Upper lobe of left lung (tissue), 6 donors: ENCODE measurements around the gene OLFML2B. TPM values are rescaled to one million over a fixed set of nuclear protein-coding genes. Genes with fewer than 3 reads are reported as not detected.

Experiments used
- ATAC-seq, 2 donors: fragments of 200-7000 bp; cut with Tn5 transposase; one replicate each; pipeline ENCODE4 v1.9.1; 2022; ENCODE audit warnings: mild to moderate bottlenecking in 2 of 2, moderate library complexity in 2 of 2; ENCODE audit not compliant: low FRiP score in 2 of 2
- DNase-seq, 2 donors: peaks; one replicate each; pipeline ENCODE4 v3.0.0-alpha.2; 2019 to 2020
- H3K27ac ChIP-seq, 4 donors: fragments of 200-600 bp; sonication (generic); one replicate each; pipeline ENCODE4 v1.5.1; 2016 to 2019
- H3K27me3 ChIP-seq, 4 donors: fragments of 200-600 bp; sonication (generic); one replicate each; pipeline ENCODE4 v1.5.1; 2017 to 2019
- H3K36me3 ChIP-seq, 4 donors: fragments of 200-600 bp; sonication (generic); one replicate each; pipeline ENCODE4 v1.5.1; 2016 to 2019
- H3K4me1 ChIP-seq, 4 donors: fragments of 200-600 bp; sonication (generic); one replicate each; pipeline ENCODE4 v1.5.1; 2018 to 2019
- H3K4me3 ChIP-seq, 4 donors: fragments of 200-600 bp; sonication (generic); one replicate each; pipeline ENCODE4 v1.5.1; 2017 to 2019; ENCODE audit warnings: mild to moderate bottlenecking in 2 of 4, moderate library complexity in 1 of 4
- H3K9me3 ChIP-seq, 4 donors: fragments of 200-600 bp; sonication (generic); one replicate each; pipeline ENCODE4 v1.5.1; 2018 to 2019
- CTCF ChIP-seq, 6 experiments: fragments of 450-650 bp in 4 of 6; fragments of 200-600 bp in 2 of 6; sonication (generic) in 2 of 6; IDR thresholded peaks; one replicate each; pipeline ENCODE4 v1.5.1; 2016 to 2019; ENCODE audit warnings: antibody characterized with exemption in 6 of 6
- EP300 ChIP-seq, 4 donors: sonication (generic); formaldehyde crosslinking; IDR thresholded peaks; one replicate each; pipeline ENCODE4 v1.5.1; 2017; ENCODE audit warnings: antibody characterized with exemption in 4 of 4, control low read depth in 2 of 4
- POLR2A ChIP-seq, 4 donors: fragments of 450-650 bp; IDR thresholded peaks; one replicate each; pipeline ENCODE4 v1.5.1; 2016 to 2017; ENCODE audit warnings: antibody characterized with exemption in 4 of 4, mild to moderate bottlenecking in 2 of 4
- POLR2AphosphoS5 ChIP-seq, 2 donors: sonication (generic); formaldehyde crosslinking; IDR thresholded peaks; one replicate each; pipeline ENCODE4 v1.5.1; 2017; ENCODE audit warnings: antibody characterized with exemption in 2 of 2
- WGBS, 2 donors: methylation state at CpG; one replicate each; pipeline ENCODE4 v1.1.5; 2017 to 2018; 5-methylcytosine and 5-hydroxymethylcytosine counted together
- total RNA-seq, 6 donors: library from RNA; depleted of rRNA in 4 of 6; stranded (reverse); fragments of >200 nt in 4 of 6; gene quantifications; one replicate each; pipeline versions ENCODE4 v1.1.0 to v1.2.1, GENCODE V29; 2016 to 2021
- donor health status: DM: no; HTN: no; CAD: no; lungs with moderate emphysema.
- donor health status: DM: no; HTN: yes; CAD: no; lungs with severe emphysema.

Gene OLFML2B
- total RNA-seq, 6 donors from 2014 or later = 5.1 to 51.3 (median 9.9) TPM

- no peak overlapping the region for H3K27ac ChIP-seq
- WGBS, 2 donors = 64 to 72% methylated on average over 6 to 9 of the region's 9 CpGs
- no peaks in the 10 kb centered on the region for H3K36me3 ChIP-seq
- no peak overlapping the region for H3K4me3 ChIP-seq
- H3K27me3 ChIP-seq = no peaks in the 10 kb centered on the region
- ATAC-seq = peak in 1 of 2 donors; percentile 68
- H3K9me3 ChIP-seq = no peaks in the 10 kb centered on the region
- H3K4me1 ChIP-seq = peaks cover 0 to 5% (median 2%) of the 10 kb centered on the region in 4 donors
- TF ChIP-seq POLR2A (IDR thresholded peaks at IDR 0.05) (no peak), CTCF (IDR thresholded peaks at IDR 0.05) (no peak), EP300 (IDR thresholded peaks at IDR 0.05) (no peak), POLR2AphosphoS5 (IDR thresholded peaks at IDR 0.05) (no peak)
- DNase-seq = no peak
Observed at GRCh38 chr1:161973924-161974845, 49.5 kb downstream of the OLFML2B start.

- WGBS, 2 donors = 76 to 80% methylated on average over 9 of the region's 9 CpGs
- ATAC-seq (no peak), DNase-seq (no peak)
- peaks cover 0 to 5% (median 2%) of the 10 kb centered on the region in 4 donors for H3K4me1 ChIP-seq
- H3K36me3 ChIP-seq = peaks cover 0 to under 1% (median 0%) of the 10 kb centered on the region in 4 donors
- no peaks in the 10 kb centered on the region for H3K27me3 ChIP-seq
- H3K9me3 ChIP-seq = no peaks in the 10 kb centered on the region
- no peak overlapping the region for H3K27ac ChIP-seq
- H3K4me3 ChIP-seq = no peak overlapping the region
- no peak for TF ChIP-seq POLR2AphosphoS5 (IDR thresholded peaks at IDR 0.05)
- no peak for TF ChIP-seq EP300 (IDR thresholded peaks at IDR 0.05)
- TF ChIP-seq POLR2A (IDR thresholded peaks at IDR 0.05) = no peak
- no peak for TF ChIP-seq CTCF (IDR thresholded peaks at IDR 0.05)
Observed at GRCh38 chr1:161972828-161973227, 50.8 kb downstream of the OLFML2B start.

- 51 to 70% methylated on average over 2 to 3 of the region's 3 CpGs for whole genome bisulfite sequencing, 2 donors
- Histone ChIP-seq H3K4me3 (no peak overlapping the region), H3K4me1 (peaks cover 0 to 5% (median 2%) of the 10 kb centered on the region in 4 donors), H3K27ac (no peak overlapping the region), H3K9me3 (no peaks in the 10 kb centered on the region), H3K36me3 (peaks cover 0 to 12% (median 0%) of the 10 kb centered on the region in 4 donors), H3K27me3 (no peaks in the 10 kb centered on the region)
- DNase-seq (peak in 1 of 2 donors; percentile 29), ATAC-seq (no peak)
- TF ChIP-seq EP300 (IDR thresholded peaks at IDR 0.05) = no peak
- no peak for TF ChIP-seq POLR2A (IDR thresholded peaks at IDR 0.05)
- TF ChIP-seq CTCF (IDR thresholded peaks at IDR 0.05) = no peak
- TF ChIP-seq POLR2AphosphoS5 (IDR thresholded peaks at IDR 0.05) = no peak
Observed at GRCh38 chr1:161970633-161971032, 53.0 kb downstream of the OLFML2B start.

- TF ChIP-seq EP300 (IDR thresholded peaks at IDR 0.05) (no peak), POLR2A (IDR thresholded peaks at IDR 0.05) (no peak), CTCF (IDR thresholded peaks at IDR 0.05) (no peak), POLR2AphosphoS5 (IDR thresholded peaks at IDR 0.05) (no peak)
- no peak overlapping the region for H3K4me3 ChIP-seq
- no peak overlapping the region for H3K27ac ChIP-seq
- peaks cover 0 to 5% (median 2%) of the 10 kb centered on the region in 4 donors for H3K4me1 ChIP-seq
- H3K36me3 ChIP-seq = peaks cover 0 to 12% (median 0%) of the 10 kb centered on the region in 4 donors
- no peak for DNase-seq
- 83 to 84% methylated on average over 6 of the region's 6 CpGs for WGBS, 2 donors
- no peaks in the 10 kb centered on the region for H3K27me3 ChIP-seq
- H3K9me3 ChIP-seq = no peaks in the 10 kb centered on the region
- ATAC-seq = no peak
Observed at GRCh38 chr1:161970036-161970435, 53.6 kb downstream of the OLFML2B start.
